Posterior vena cava (tissue), 2 donors: ENCODE results near the gene OBP2B. TPM values are rescaled to one million over a fixed set of nuclear protein-coding genes. Genes with fewer than 3 reads are reported as not detected.
"Not testable (repeated sequence)": the region's sequence is repeated elsewhere in the genome, so short reads cannot be mapped to it uniquely, and the experiment has no call there.

Experiments used
- DNase-seq: peaks from one replicate; pipeline ENCODE4 v3.0.0-alpha.2; 2020; ENCODE audit warnings: low spot score
- intact Hi-C, 2 donors: fragments of 100-400 bp; cut with DNase I; formaldehyde crosslinking; loops; one replicate each; pipeline versions ENCODE4 v1.14.1 to v1.14.2; 2022 to 2023
- total RNA-seq, 2 donors: library from RNA; stranded (reverse); fragmentation: NEBNext Ultra II Directional; extraction: Animal tissue kit (Norgen Biotek cat#: 25700); gene quantifications; one replicate each; pipeline ENCODE4 v1.2.1, GENCODE V29; 2021
- donor health status: DM: yes; HTN: yes; CAD: no.
- donor health status: DM: yes; HTN: yes; CAD: no.

Gene OBP2B
- total RNA-seq, 2 donors from 2014 or later: not detected

DNA sequence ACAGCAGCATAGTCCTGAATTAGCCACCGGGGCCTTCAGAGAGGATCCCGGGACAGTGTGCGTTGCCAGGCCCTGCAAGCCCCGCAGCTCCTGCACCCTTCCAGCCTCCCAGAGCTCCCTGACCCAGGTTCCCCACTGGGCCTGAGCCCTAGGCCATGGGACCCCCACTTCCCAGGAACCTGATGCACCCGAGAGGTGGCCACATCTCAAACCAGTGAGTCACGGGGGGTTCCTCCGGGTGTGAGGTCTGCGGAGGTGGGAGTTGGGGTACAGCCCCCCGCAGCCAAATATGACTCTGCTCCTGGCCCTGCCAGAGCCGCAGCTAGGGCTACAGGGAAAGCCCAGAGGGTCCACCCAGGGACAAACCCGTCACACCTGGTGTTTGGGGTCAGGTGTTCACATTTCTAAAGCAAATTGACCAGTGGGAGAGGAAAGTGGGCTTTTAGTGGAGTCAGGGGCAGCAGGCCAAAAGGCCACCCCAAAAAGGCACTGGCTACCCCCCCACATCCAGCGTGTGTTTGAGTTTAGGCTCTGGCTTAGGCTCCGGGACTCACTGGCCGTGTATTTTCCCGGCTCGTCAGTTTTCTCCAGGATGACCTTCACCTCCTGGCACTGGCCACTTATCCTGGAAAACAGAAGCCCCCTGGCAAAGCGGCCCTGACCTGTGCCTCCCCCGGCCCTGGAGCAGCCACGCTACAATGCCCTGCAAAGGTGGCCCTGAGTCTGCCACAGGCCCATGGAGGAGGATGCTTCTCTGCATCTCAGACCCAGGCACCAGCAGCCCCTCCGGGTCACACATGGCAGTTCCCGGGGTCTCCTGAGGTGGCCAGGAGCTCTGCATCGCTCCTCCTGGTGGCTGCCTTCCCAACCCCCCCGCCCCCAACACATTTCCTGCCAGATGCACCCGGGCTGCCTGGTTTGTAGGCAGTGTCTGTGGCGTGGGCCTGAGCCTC is 17.4 kb upstream of the OBP2B start:
- intact Hi-C loops: no loop called here
- no peak for DNase-seq

DNA sequence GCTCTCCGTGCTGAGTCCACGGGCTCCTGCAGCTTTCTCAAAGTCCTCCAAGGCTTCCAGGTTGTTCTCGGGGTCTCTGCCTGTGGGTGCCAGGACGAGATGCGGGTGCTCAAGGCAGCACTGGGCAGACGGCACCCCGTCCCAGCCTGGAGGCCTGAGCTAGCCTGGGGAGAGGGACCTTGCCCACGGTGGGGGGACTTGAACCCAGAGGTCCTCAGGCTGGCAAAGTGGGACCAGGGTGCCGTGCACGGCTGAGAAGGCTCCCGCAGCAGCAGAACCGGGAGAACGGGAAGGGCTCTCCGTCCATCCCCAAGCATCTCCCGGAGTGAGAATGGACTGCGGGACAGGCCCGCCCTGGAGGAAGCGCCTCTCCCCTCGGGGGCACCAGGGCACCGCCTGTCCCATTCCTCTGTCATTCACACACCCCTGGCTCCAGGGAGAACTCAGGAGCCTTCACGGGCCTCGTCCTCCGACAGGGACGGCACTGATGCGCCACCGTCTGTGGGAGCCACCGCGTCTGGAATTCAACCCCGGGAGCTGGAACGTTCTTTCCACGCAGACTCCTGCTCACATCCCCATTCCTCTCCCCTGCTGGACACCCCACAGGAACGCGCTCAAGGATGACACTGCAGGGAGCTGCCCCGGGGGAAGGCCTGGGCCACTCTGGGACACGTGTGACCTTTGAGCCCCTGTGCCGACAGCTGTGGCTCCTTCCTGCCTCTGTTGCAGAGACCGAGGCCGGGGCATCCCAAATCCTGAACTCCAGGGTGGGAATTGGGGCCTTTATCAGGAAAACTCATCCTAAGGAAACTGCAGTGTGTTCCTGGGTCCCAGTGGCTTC is 16.3 kb upstream of the OBP2B start:
- no peak for DNase-seq
- intact Hi-C loops: no loop called here

DNA sequence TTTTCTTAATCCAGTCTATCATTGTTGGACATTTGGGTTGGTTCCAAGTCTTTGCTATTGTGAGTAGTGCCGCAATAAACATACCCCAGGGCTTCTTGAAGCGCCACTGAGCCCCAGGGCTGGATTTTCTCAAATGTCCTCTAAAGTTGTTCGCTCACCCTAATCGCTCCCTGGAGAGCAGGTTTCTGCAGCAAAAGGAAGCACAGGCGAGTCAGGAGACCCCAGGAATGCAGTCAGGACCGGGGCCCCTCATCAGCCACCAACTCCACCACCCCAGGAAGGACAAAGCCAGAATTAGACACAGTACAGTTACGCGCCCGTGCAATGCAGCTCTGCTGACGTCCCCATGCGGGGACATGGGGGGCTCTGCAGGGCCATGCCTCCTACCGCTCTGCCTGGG is 15.7 kb upstream of the OBP2B start:
- intact Hi-C loops: no loop called here
- no peak for DNase-seq

DNA sequence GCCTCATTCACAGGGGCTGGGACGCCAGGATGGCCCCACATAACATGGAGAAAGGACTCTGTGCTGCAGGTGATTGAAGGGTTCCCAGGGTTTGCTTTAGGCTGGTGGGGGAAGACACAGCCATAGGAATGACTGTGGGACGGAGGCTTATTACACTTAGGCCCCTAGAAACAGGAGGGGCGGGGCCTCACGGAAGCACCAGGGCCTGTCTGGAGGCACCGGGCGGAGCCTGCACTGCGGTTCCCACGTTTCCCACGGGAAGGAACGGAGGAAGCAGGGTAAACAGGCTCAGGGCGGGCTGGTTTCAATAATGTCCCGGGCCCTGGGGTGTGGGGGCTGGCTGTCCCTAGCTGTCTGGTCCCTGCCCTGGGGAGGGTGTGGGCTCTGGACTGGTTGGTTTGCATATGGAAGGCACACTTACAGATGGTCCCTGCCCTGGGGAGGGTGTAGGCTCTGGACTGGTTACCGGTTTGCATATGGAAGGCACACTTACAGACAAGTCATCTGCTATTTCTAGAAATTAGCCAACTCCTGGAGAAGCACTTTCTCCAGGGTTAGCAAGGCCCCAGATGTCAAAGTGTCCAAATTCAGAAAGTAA is 14.2 kb upstream of the OBP2B start:
- intact Hi-C loops, DNase-seq: not testable (repeated sequence)

DNA sequence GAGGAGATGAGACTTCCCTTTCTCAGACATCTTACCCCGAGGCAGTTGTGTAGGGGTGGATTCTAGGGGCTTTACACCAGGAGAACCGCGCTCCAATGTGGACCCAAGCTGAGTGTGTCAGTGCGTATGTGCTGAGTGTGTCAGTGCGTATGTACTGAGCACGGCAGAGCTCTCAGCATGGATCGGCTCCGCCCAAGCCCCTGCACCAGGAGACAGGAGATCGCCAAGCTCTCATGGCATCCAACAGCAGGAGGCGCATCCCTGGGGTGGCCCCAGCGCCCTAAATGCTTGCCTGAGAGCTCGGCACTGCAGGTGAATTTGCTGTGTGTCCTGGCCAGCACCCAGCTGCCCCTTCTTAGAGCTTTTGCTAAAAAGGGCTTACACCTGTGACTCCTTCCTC is 12.9 kb upstream of the OBP2B start:
- intact Hi-C loops, DNase-seq: not testable (repeated sequence)

DNA sequence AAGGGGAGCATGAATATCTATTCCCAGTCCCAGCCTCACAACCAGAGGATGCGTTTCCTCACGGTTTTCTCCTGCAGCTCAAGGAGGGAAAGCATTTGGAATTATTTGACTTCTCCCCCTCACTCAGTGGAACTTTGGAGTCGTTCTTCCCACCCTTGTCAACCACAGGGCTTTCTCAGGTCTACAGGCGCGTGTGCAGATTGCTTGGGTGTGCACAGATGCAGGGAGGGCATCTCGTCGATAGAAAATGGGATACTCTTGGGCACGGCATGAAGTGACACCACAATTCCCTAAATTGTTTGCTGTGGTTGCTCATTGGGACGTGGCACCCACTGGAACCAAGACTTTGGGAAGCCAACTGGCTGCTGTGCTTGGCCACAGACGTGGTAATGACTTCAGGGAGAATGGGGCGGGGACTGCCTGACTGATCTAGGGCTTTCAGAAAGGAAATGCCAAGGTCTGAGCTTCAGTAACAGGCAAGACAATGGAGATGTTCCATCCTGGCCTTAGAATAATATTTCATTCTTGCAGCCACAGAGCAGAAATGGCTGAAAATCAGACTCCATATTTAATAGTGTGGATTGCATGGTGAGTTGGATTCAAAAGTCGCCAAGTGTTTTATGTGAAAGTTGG is 12.2 kb upstream of the OBP2B start:
- DNase-seq: no peak
- intact Hi-C loops: no loop called here

DNA sequence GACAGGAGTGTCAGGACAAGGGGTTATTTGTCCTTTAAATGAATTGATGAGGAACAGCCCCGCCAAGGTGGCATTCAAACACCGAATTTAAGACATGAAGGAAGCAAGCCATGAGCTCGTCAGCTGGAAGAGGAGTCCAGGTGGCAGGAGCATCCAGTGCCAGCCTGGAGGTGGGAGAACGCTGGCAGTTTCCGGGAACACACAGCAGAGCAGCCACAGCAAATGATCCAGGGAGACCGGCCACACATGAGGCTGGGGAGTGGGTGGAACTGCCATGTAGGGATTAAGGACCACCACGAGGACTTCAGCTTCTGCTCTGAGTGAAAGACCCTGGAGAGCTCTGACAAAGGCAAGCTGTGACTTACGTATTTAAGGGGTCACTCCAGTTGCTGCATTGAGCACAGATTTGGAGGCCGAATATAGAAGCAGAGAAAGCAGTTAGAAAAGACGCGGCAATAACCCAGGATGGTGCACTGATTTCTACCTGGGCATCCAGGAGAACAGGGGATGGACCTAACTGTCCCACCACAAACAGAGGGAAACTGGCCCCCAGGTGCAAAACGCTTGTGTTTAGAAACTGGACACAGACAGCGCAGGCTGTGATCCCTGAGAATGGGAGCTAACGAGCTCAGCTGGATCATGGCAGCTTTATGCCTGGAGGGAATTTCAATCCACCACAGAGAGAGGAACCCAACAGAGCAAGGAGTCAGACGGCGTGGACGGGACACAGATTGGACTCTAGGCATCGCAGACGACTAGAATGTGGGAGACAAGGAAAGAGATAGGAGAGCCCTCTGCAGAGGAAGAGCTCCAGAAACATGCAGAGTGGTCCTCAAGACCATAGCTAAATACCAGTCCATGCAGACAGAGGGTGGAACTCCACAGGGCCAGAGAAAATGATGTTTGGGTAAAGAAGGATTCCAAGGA is 9.3 kb upstream of the OBP2B start:
- DNase-seq, intact Hi-C loops: not testable (repeated sequence)

DNA sequence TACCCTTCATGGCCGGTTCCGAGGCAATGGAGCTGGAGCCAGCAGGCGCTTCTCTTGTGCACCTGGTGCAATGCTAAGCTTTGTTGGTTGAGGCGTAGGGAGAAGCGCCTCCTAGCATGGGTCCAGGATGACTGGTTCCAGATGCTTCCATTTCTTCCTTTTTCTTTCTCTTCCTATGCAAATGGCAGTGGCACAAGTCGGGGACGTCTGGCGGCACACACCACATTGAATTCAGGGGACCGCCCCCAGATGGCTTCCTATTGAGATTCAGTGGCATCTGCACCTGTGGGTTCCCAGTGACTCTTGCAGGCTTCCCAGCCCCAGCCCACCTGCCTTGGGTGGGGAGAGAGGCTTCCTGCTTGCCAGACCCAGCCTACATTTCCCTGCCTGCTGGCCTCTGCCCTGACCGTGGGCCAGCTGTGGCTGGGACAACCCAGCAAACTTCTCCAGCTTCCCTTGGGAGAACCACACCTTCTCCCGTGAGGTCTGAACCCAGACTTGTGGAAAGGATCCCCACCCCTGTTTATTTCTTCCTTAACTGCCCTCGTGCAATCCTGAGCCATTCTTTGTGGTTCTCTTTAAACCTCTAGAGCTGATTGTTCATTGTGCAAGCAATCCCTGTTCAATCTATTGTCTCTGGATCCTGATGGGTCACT is 8.4 kb upstream of the OBP2B start:
- not testable (repeated sequence) for DNase-seq

DNA sequence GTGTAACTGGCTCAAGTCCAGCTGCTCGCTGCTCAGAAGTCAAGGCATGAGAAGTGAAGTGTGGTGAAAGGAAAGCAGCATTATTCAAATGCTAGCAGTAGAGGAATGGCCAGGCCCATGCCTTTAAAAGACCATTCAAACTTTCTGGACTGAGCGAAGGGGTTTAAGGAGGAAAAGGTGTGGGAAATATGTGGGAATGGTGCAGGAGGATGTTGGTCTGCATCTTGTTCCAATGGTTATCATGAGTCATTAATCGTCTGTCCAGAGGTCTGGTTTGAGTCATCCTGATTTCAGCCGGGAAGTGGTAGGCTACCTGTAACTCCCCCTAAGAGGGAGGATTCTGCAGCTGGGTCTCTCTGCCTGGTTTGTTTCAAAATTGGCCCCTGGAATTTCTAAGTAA is 5.2 kb upstream of the OBP2B start:
- DNase-seq, intact Hi-C loops: not testable (repeated sequence)

More for the DNA sequence above, 8.4 kb upstream of the OBP2B start:
- intact Hi-C loops: not testable (repeated sequence)

DNA sequence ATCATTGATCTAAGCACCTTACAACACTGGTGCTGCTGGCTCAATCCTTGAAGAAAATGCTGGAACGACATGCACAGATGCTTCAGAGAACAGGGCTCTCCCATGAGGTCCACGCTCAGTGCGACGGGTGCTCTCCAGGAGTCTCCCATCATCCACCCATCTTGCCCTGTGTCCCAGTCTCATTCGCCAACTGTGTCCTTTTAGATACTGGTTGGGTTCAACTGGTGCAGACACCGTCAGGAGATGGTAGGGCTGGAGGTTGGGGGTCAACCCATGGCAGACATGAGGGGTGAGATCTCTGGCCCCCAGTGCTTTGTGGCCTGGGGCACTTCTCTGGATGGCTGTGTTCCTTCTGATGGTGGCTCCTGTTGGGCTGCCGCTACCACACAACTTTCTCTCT is 1.6 kb upstream of the OBP2B start:
- intact Hi-C loops: no loop called here
- peak; percentile 38 for DNase-seq

DNA sequence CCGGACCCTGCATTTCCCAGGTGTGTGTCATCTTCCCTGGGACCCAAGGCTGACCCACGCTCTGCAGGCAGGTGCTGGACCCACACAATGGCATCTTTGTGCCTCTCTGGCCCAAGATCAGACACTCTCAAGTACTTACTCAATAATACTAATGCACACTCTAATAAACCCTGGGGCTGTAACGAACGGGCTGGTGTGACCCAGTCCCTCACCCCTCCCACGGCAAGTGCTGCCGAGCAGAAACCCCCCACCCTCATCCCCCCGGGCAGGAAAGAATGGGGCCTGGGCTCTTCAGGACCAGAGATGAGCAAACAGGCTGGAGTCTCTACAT is 1.1 kb upstream of the OBP2B start:
- intact Hi-C loops: no loop called here
- no peak for DNase-seq

DNA sequence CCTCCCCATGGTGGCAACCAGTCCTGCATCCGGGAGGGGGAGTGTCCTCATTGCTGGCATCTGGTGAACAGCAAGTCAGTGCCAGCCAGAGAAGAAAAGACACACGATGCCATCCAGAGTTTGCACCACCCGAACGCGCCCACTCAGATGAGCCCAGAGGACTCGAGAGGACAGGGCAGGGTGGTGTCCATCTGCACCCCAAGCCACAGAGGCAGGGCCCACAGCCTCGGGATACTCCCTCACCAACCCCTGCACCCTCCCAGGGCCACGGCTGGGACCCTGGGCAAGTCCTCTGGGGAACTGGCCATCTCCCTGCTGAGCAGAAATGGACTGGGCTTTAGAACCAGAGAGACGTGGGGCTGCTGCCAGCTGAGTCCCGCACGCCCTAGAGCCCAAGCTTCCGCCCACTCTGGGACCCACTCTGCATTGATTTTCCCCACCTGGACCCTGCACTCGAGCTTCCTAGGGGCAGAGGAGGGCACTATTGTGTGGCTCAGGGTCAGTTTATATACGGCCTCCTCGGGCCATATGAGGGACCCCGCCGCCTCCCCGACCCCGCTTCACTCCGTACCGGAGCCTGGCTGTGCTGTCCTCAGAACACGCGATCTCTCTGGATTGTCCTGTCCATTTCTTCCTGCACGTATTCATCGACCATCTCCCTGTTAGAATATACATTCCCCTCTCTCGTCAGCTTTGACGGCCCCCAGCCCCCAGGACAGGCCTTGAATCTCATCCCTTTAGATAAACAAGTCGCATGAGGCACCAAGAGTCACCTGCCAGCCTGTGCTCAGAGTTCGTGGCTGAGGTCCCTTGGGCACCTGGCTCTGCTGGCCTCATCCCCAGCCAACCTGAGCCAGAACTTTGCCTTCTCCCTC is 514 bp upstream of the OBP2B start:
- intact Hi-C loops: loop anchor here in 1 of 2 donors (5.0 kb wide), 1 partner anchor 1887 kb away; no protein-coding TSS in a partner anchor

DNA sequence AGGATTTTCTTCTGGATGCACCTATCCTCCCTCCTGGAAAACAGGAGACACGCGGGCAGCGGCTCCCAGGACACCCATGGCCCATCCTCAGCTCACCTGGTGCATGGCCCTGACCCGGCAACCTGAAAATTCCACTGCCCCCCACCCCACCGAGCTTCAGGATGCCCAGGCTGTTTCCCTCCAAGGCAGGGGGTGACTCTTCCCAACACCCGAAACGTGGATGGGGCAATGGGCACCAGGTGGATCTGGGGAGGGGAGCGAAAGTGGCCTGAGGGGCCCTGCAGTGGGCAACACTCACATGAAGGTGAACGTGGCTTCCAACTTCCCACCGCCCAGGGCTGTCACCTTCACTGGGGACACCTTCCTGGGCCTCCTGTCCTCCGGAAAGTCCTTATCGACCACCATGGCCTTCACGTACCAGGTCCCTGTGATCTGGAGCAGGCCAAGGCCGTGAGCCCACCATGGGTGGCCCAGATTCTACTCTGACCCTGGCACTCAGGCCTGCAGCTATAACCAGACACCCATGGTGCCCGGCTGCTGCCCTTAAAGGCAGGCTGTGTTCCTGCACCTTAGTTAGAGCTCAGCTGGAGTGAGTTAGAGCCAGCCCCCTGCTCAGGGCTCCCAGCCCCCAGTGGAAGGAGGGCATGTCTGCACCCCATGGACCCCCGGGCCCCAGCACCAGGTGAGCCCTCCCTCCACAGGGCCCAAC is 725 bp downstream of the OBP2B start:
- intact Hi-C loops: loop anchor here in 1 of 2 donors (5.0 kb wide), 1 partner anchor 1886 kb away; no protein-coding TSS in a partner anchor
- DNase-seq: peak; percentile 64

More for the DNA sequence above, 514 bp upstream of the OBP2B start:
- peak; percentile 58 for DNase-seq

DNA sequence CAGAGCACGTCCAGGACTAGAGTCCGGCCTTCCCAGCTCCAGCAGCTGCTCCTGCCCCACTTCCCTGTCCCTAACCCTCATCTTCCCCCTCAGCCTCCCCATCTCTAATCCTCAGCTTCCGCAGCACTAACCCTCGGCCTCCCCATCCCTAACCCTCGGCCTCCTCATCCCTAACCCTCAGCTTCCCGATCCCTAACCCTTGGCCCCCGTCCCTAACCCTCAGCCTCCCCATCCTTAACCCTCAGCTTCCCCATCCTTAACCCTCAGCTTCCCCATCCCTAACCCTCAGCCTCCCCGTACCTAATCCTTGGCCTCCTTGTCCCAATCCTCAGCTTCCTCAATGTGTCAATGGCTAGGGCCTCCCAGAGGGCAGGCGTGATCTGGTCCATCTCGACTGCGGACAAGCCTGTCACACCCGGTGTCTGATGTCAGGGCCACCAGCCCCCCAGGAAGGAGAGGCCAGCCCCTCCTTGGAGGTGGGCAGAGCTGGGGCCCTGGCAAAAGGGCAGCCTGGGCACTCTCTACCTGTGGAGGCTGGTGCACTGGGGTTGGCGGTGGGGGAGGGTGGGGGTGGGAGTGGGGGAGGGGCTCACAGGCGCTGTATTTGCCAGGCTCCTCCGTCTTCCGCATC is 1.4 kb downstream of the OBP2B start:
- intact Hi-C loops: loop anchor here in 1 of 2 donors (5.0 kb wide), 1 partner anchor 1885 kb away; no protein-coding TSS in a partner anchor
- DNase-seq: no peak

DNA sequence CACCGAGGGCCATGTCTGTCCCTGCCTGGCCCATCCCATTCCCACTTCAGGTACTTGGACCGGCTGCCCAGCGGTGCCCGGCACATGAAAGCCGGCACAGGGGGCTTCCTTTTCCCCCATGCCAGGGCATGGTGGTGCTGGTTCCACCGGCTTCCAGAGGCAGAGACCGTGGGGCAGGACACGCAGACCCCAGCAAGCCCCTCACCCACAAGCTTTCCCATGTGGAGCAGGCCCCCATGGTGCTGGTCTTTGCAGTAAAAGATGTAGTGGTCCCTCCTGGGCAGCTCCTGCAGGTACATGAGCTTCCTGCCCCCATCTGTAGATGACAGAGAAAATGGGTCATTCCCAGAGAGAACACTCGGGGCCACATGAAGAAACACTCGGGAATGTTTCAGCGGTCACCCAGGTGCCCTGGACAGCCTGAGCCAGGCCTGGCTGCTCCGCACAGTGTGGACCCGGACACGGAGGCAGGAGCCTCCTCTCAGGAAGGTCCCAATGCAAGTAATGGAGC is 2.0 kb downstream of the OBP2B start:
- DNase-seq: no peak
- intact Hi-C loops: loop anchor here in 1 of 2 donors (5.0 kb wide), 1 partner anchor 1885 kb away; no protein-coding TSS in a partner anchor
